Activated T-cell treated with anti-CD3 and anti-CD28 coated beads, Interleukin-2, amount 50 U/mL, for 72 hours (primary cell): ENCODE results near the gene MXD1. TPM values are rescaled to one million over a fixed set of nuclear protein-coding genes. Genes with fewer than 3 reads are reported as not detected.

ENCODE experiments used
- ATAC-seq, 2 donors: fragments of 150-1000 bp; cut with Tn5 transposase; replicated peaks in 1 of 2; 2 replicates each; pipeline ENCODE4 v1.10.0; 2021; ENCODE audit warnings: moderate library complexity in 2 of 2, mild to moderate bottlenecking in 1 of 2
- DNase-seq, 2 donors: peaks; one replicate each; pipeline ENCODE4 v3.0.0; 2021 to 2022; ENCODE audit warnings: mixed read lengths in 1 of 2
- H3K27ac Mint-ChIP-seq: one replicate; pipeline ENCODE4 v1.8.0; 2022; ENCODE audit warnings: mild to moderate bottlenecking, moderate library complexity, mixed read lengths
- H3K27me3 Mint-ChIP-seq: one replicate; pipeline ENCODE4 v1.8.0; 2022; ENCODE audit warnings: low read depth, mixed read lengths
- H3K36me3 Mint-ChIP-seq, 2 donors: one replicate each; pipeline ENCODE4 v1.8.0; 2022; ENCODE audit warnings: mixed read lengths in 2 of 2, mild to moderate bottlenecking in 1 of 2; ENCODE audit not compliant: insufficient read depth in 2 of 2
- H3K4me1 Mint-ChIP-seq: one replicate; pipeline ENCODE4 v1.8.0; 2022; ENCODE audit warnings: low read depth, mixed read lengths
- H3K4me3 Mint-ChIP-seq, 2 donors: one replicate each; pipeline ENCODE4 v1.8.0; 2022; ENCODE audit warnings: mild to moderate bottlenecking in 2 of 2, mixed read lengths in 2 of 2, moderate library complexity in 2 of 2
- H3K9me3 Mint-ChIP-seq, 2 donors: one replicate each; pipeline ENCODE4 v1.8.0; 2022; ENCODE audit warnings: mixed read lengths in 2 of 2
- total RNA-seq, 2 donors: library from RNA; stranded (reverse); gene quantifications; one replicate each; pipeline ENCODE4 v1.2.3, GENCODE V29; 2022

The MXD1 gene
- total RNA-seq, 2 donors from 2014 or later: 14.3 to 40.0 TPM

DNA sequence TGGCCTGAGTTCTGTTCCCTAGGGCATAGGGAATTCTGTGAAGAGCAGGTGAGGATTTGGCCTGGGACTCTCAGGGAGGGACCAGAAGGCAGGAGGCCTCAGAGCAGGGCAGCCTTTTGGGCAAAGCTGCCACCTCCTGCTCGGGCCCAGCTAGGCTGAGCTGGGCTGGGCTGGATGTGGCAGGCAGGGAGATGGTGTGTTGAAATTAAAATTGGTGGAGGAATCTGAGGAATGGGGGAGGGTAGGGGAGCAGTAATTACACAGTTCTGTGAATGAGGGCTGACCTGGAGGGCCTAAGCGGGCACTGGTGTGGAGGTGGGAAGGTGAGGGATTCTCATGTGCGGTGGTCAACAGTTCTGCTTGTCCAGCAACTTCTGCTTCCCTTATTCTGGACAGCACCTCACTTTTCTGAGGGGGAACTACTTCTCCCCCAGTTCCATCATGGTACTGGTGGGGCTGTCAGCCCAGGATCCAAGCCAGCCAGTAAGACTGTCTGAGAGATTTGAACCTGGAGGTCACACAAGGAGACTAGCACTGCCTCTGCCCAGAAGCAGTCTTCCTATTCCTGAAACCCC is 68.6 kb downstream of the MXD1 start:
- Mint-ChIP-seq H3K4me1 (peaks cover 5% of the 10 kb centered on the region), H3K36me3 (no peaks in the 10 kb centered on the region), H3K4me3 (no peak overlapping the region), H3K27me3 (no peaks in the 10 kb centered on the region), H3K9me3 (no peaks in the 10 kb centered on the region), H3K27ac (no peak overlapping the region)
- no peak for ATAC-seq
- DNase-seq: no peak

GRCh38 chr2:69985216-69985615 is 70.3 kb downstream of the MXD1 start:
- Mint-ChIP-seq H3K27me3 (no peaks in the 10 kb centered on the region), H3K36me3 (no peaks in the 10 kb centered on the region)
- DNase-seq: no peak

GRCh38 chr2:69985688-69986087 is 70.8 kb downstream of the MXD1 start:
- Mint-ChIP-seq H3K4me1 (peaks cover 7% of the 10 kb centered on the region), H3K9me3 (no peaks in the 10 kb centered on the region), H3K27me3 (no peaks in the 10 kb centered on the region), H3K4me3 (no peak overlapping the region), H3K27ac (no peak overlapping the region), H3K36me3 (no peaks in the 10 kb centered on the region)
- no peak for ATAC-seq
- DNase-seq: no peak

More at GRCh38 chr2:69985216-69985615, 70.3 kb downstream of the MXD1 start:
- no peak overlapping the region for H3K27ac Mint-ChIP-seq
- no peak overlapping the region for H3K4me3 Mint-ChIP-seq
- no peak for ATAC-seq
- H3K4me1 Mint-ChIP-seq: peaks cover 7% of the 10 kb centered on the region
- no peaks in the 10 kb centered on the region for H3K9me3 Mint-ChIP-seq

GRCh38 chr2:69986691-69987090 is 71.8 kb downstream of the MXD1 start:
- Mint-ChIP-seq H3K4me1 (peaks cover 7% of the 10 kb centered on the region), H3K4me3 (no peak overlapping the region), H3K27ac (no peak overlapping the region), H3K36me3 (no peaks in the 10 kb centered on the region), H3K27me3 (no peaks in the 10 kb centered on the region), H3K9me3 (no peaks in the 10 kb centered on the region)
- DNase-seq: no peak
- no peak for ATAC-seq

- H3K9me3 Mint-ChIP-seq: no peaks in the 10 kb centered on the region
- ATAC-seq: peak in 1 of 2 donors; percentile 33
- DNase-seq: no peak
- H3K36me3 Mint-ChIP-seq: no peaks in the 10 kb centered on the region
- no peak overlapping the region for H3K27ac Mint-ChIP-seq
- no peaks in the 10 kb centered on the region for H3K27me3 Mint-ChIP-seq
- peaks cover 7% of the 10 kb centered on the region for H3K4me1 Mint-ChIP-seq
- H3K4me3 Mint-ChIP-seq: no peak overlapping the region
Observed at GRCh38 chr2:69988086-69988635, 73.3 kb downstream of the MXD1 start.

- H3K9me3 Mint-ChIP-seq: no peaks in the 10 kb centered on the region
Observed at GRCh38 chr2:69989009-69989408, 74.1 kb downstream of the MXD1 start.

DNA sequence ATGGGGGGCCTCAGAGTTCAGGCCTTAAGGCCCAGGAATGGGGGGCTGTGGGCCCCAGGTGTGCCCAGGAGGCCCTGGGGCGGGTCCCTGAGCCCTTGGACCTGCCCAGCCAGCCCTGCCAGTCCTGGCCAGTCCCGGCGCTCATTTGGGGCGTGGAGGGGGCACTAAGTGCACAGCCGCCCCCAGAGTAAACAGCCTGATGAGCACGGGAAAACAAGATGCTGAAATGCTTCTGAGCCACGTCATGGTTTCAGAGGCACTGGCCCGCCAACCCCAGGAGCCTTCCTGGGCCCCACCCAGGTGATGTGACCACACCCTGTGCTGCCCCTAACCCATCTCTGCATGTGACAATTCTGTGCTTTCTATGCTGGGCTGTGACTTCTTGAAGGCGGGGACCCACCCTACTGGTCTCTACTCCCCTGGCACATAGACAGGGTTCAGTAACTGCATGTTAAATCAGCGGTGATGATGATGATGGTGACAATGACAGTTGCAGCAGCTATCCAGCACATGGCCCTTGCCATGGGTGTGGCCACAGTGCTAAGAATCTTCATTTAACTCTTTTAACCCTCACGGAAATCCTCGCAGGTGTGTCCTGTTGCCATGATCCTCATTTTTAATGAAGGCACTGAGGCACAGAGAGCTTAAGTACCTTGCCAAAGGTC is 74.7 kb downstream of the MXD1 start:
- Mint-ChIP-seq H3K27ac (no peak overlapping the region), H3K36me3 (no peaks in the 10 kb centered on the region), H3K27me3 (no peaks in the 10 kb centered on the region), H3K9me3 (no peaks in the 10 kb centered on the region), H3K4me3 (no peak overlapping the region), H3K4me1 (peaks cover 7% of the 10 kb centered on the region)
- ATAC-seq: no peak
- DNase-seq: no peak

More at GRCh38 chr2:69989009-69989408, 74.1 kb downstream of the MXD1 start:
- Mint-ChIP-seq H3K4me3 (no peak overlapping the region), H3K27me3 (no peaks in the 10 kb centered on the region), H3K27ac (no peak overlapping the region), H3K4me1 (peaks cover 7% of the 10 kb centered on the region), H3K36me3 (no peaks in the 10 kb centered on the region)
- no peak for ATAC-seq
- DNase-seq: no peak

Other genes with a start within 250 kb of the MXD1 start
- 10 to 100 TPM; 25.3 to 30.2 TPM for gene ANXA4, start 173.0 kb upstream of the MXD1 start, total RNA-seq
- 10 to 100 TPM; 23.7 to 25.4 TPM for gene GMCL1, start 85.4 kb upstream of the MXD1 start, total RNA-seq
- gene SNRNP27, start 21.2 kb upstream of the MXD1 start, total RNA-seq: 10 to 100 TPM; 67.4 to 77.4 TPM
- gene ASPRV1, start 46.5 kb downstream of the MXD1 start, total RNA-seq: 1 to 10 TPM; 1.0 to 2.0 TPM
- 100 to 1,000 TPM; 270 to 291 TPM for gene PCBP1, start 172.4 kb downstream of the MXD1 start, total RNA-seq